HG02840 (cell line): Measurements from ENCODE around the gene ARMC2.

Source experiments
- ATAC-seq: cut with Tn5 transposase; IDR thresholded peaks from one replicate; pipeline ENCODE4 v1.9.1; 2021; ENCODE audit warnings: mild to moderate bottlenecking, moderate library complexity, moderate number of reproducible peaks; ENCODE audit not compliant: unreplicated experiment, low FRiP score

The ARMC2 gene

GRCh38 chr6:109009236-109009961 is 161.2 kb downstream of the ARMC2 start:
- peak; percentile 84 for ATAC-seq

- no peak for ATAC-seq
Measured at GRCh38 chr6:109009962-109010704, 161.9 kb downstream of the ARMC2 start.

- no peak for ATAC-seq
Measured at GRCh38 chr6:109010705-109011102, 162.5 kb downstream of the ARMC2 start.

- no peak for ATAC-seq
Measured at GRCh38 chr6:109013656-109014305, 165.6 kb downstream of the ARMC2 start.

- ATAC-seq = no peak
Measured at GRCh38 chr6:109014606-109015005, 166.4 kb downstream of the ARMC2 start.

- ATAC-seq = no peak
Measured at GRCh38 chr6:109015176-109015575, 167.0 kb downstream of the ARMC2 start.

- no peak for ATAC-seq
Measured at GRCh38 chr6:109019911-109020310, 171.7 kb downstream of the ARMC2 start.

- ATAC-seq = no peak
Measured at GRCh38 chr6:109021870-109022269, 173.6 kb downstream of the ARMC2 start.

- no peak for ATAC-seq
Measured at GRCh38 chr6:109023356-109023925, 175.2 kb downstream of the ARMC2 start.
